Cardiac muscle cell (in vitro differentiated cells and primary cell): Measurements from ENCODE around the gene SRRM3. TPM values are rescaled to one million over a fixed set of nuclear protein-coding genes. Genes with fewer than 3 reads are reported as not detected.
"Not testable (repeated sequence)": the region's sequence is repeated elsewhere in the genome, so short reads cannot be mapped to it uniquely, and the experiment has no call there.

Experiments used
- DNase-seq, 2 donors: peaks; one replicate each; pipeline versions ENCODE4 v3.0.0 to v3.0.0-alpha.2; 2010 to 2017; ENCODE audit warnings: low read depth in 1 of 2, low spot score in 1 of 2
- H3K27ac ChIP-seq: fragments of 200-600 bp; sonication (generic); 2 replicates; pipeline ENCODE4 v1.5.1; 2016
- H3K27me3 ChIP-seq: fragments of 200-600 bp; sonication (generic); 2 replicates; pipeline ENCODE4 v1.6.0; 2016; ENCODE audit warnings: control low read depth
- H3K36me3 ChIP-seq: fragments of 200-600 bp; sonication (generic); 2 replicates; pipeline ENCODE4 v1.5.1; 2016; ENCODE audit warnings: control low read depth
- H3K4me1 ChIP-seq: fragments of 200-600 bp; sonication (generic); 2 replicates; pipeline ENCODE4 v1.8.1; 2017; ENCODE audit warnings: low read depth, mild to moderate bottlenecking, mixed run types
- H3K4me3 ChIP-seq: fragments of 200-600 bp; sonication (generic); 2 replicates; pipeline ENCODE4 v1.5.1; 2016; ENCODE audit warnings: mild to moderate bottlenecking
- H3K9me3 ChIP-seq: fragments of 200-600 bp; sonication (generic); 2 replicates; pipeline ENCODE4 v1.5.1; 2017; ENCODE audit warnings: low read depth, mild to moderate bottlenecking, control low read depth
- polyA plus RNA-seq: library from polyadenylated mRNA; unstranded; fragments of >200 nt; fragmentation: Nextera tagmentation; extraction: Ambion mirVana; gene quantifications from 2 replicates; pipeline ENCODE4 v1.2.1, GENCODE V29; 2016
- total RNA-seq: library from RNA; depleted of rRNA; stranded (reverse); fragments of >200 nt; gene quantifications from 2 replicates; pipeline ENCODE4 v1.2.3, GENCODE V29; 2016
- TF ChIP-seq, protein P1 (sequence below): IDR thresholded peaks from 2 replicates; pipeline ENCODE4 v1.5.1; 2012; ENCODE audit warnings: low read depth, mild to moderate bottlenecking, low read length

The SRRM3 gene
- total and polyA plus RNA-seq, 2 experiments from 2014 or later, result 0.89 to 2.7 TPM

GRCh38 chr7:76303202-76304147 lies 101.8 kb downstream of the SRRM3 start:
- peaks cover 15% of the 10 kb centered on the region for H3K4me1 ChIP-seq
- H3K36me3 ChIP-seq, result peaks cover 5% of the 10 kb centered on the region
- TF ChIP-seq, protein P1, sequence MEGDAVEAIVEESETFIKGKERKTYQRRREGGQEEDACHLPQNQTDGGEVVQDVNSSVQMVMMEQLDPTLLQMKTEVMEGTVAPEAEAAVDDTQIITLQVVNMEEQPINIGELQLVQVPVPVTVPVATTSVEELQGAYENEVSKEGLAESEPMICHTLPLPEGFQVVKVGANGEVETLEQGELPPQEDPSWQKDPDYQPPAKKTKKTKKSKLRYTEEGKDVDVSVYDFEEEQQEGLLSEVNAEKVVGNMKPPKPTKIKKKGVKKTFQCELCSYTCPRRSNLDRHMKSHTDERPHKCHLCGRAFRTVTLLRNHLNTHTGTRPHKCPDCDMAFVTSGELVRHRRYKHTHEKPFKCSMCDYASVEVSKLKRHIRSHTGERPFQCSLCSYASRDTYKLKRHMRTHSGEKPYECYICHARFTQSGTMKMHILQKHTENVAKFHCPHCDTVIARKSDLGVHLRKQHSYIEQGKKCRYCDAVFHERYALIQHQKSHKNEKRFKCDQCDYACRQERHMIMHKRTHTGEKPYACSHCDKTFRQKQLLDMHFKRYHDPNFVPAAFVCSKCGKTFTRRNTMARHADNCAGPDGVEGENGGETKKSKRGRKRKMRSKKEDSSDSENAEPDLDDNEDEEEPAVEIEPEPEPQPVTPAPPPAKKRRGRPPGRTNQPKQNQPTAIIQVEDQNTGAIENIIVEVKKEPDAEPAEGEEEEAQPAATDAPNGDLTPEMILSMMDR, result no peak
- H3K27me3 ChIP-seq, result no peaks in the 10 kb centered on the region
- H3K9me3 ChIP-seq, result no peaks in the 10 kb centered on the region
- peak overlapping the region; percentile 91 for H3K27ac ChIP-seq
- H3K4me3 ChIP-seq, result peak overlapping the region; percentile 65
- DNase-seq, result peak; percentile 92 to 97

GRCh38 chr7:76304888-76305375 lies 103.2 kb downstream of the SRRM3 start:
- H3K9me3 ChIP-seq, result no peaks in the 10 kb centered on the region
- no peaks in the 10 kb centered on the region for H3K27me3 ChIP-seq
- H3K4me1 ChIP-seq, result peaks cover 15% of the 10 kb centered on the region
- TF ChIP-seq, protein P1, result no peak
- H3K4me3 ChIP-seq, result no peak overlapping the region
- DNase-seq, result peak in 1 of 2 donors; percentile 25
- H3K27ac ChIP-seq, result peak overlapping the region; percentile 54
- peaks cover 5% of the 10 kb centered on the region for H3K36me3 ChIP-seq

DNA sequence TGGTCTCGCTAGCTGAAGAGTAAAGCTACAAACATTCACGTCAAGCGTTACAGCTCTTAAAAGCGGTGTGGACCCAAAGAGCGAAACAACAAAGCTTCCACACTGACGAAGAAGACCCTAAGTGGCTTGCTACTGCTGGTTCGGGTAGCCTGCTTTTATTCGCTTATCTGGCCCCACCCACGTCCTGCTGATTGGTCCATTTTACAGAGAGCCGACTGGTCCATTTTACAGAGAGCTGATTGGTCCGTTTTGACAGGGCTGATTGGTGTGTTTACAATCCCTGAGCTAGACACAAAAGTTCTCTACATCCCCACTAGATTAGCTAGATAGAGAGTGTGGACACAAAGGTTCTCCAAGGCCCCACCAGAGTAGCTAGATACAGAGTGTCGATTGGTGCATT lies 107.2 kb downstream of the SRRM3 start:
- not testable (repeated sequence) for H3K36me3 ChIP-seq, H3K27ac ChIP-seq, H3K4me3 ChIP-seq, DNase-seq, H3K9me3 ChIP-seq, H3K27me3 ChIP-seq
- H3K4me1 ChIP-seq, result peaks cover 15% of the 10 kb centered on the region

DNA sequence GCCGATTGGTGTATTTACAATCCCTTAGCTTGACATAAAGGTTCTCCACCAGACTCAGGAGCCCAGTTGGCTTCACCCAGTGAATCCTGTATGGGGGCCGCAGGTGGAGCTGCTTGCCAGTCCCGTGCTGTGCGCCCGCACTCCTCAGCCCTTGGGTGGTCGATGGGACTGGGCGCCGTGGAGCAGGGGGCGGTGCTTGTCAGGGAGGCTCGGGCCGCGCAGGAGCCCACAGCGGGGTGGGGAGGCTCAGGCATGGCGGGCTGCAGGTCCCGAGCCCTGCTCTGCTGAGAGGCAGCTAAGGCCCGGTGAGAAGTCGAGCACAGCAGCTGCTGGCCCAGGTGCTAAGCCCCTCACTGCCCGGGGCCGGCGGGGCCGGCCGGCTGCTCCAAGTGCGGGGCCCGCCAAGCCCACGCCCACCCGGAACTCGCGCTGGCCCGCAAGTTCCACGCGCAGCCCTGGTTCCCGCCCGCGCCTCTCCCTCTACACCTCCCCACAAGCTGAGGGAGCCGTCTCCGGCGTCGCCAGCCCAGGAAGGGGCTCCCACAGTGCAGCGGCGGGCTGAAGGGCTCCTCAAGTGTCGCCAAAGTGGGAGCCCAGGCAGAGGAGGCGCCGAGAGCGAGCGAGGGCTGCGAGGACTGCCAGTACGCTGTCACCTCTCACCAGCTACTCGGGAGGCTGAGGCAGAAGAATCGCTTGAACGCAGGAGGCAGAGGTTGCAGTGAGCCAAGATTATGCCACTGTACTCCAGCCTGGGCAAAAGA lies 107.8 kb downstream of the SRRM3 start:
- DNase-seq, H3K4me3 ChIP-seq, H3K36me3 ChIP-seq, H3K9me3 ChIP-seq, H3K27ac ChIP-seq, H3K27me3 ChIP-seq: not testable (repeated sequence)
- peaks cover 15% of the 10 kb centered on the region for H3K4me1 ChIP-seq

- no peaks in the 10 kb centered on the region for H3K36me3 ChIP-seq
- no peak overlapping the region for H3K27ac ChIP-seq
- peaks cover 15% of the 10 kb centered on the region for H3K4me1 ChIP-seq
- DNase-seq, result no peak
- no peaks in the 10 kb centered on the region for H3K27me3 ChIP-seq
- no peaks in the 10 kb centered on the region for H3K9me3 ChIP-seq
- TF ChIP-seq, protein P1, result no peak
- H3K4me3 ChIP-seq, result no peak overlapping the region
Measured at GRCh38 chr7:76310102-76310957, 108.6 kb downstream of the SRRM3 start.

DNA sequence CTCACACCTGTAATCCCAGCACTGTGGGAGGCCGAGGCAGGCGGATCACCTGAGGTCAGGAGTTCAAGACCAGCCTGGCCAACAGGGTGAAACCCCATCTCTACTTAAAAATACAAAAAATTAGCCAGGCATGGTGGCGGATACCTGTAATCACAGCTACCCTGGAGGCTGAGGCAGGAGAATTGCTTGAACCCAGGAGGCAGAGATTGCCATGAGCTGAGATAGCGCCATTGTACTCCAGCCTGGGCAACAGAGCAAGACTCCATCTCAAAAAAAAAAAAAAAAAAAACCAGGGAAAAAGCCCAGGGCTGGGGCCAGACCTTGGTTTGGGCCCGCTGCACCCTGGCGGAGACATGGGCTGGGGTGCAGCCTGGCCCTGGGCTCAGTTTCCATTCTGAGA lies 110.1 kb downstream of the SRRM3 start:
- not testable (repeated sequence) for DNase-seq, H3K4me3 ChIP-seq, H3K27ac ChIP-seq, H3K4me1 ChIP-seq, H3K9me3 ChIP-seq, H3K36me3 ChIP-seq, H3K27me3 ChIP-seq
